Motor neuron (in vitro differentiated cells): Measurements from ENCODE around the gene TRAF6. TPM values are rescaled to one million over a fixed set of nuclear protein-coding genes. Genes with fewer than 3 reads are reported as not detected.

ENCODE experiments used
- ATAC-seq, 8 experiments: fragments of 200-7000 bp; cut with Tn5 transposase; replicated peaks in 6 of 8; 2 replicates each; pipeline ENCODE4 v1.8.0; 2021; ENCODE audit warnings: mild to moderate bottlenecking in 8 of 8, moderate library complexity in 8 of 8
- H3K27ac ChIP-seq, 2 donors: fragments of 250-450 bp; sonication (Bioruptor Pico); 2 replicates each; pipeline ENCODE4 v1.9.0; 2021; ENCODE audit warnings: antibody characterized with exemption in 2 of 2, mild to moderate bottlenecking in 2 of 2, moderate library complexity in 1 of 2
- H3K4me1 ChIP-seq, 2 donors: fragments of 250-450 bp; sonication (Bioruptor Pico); replicated peaks in 1 of 2; 2 replicates each; pipeline ENCODE4 v1.6.1; 2021; ENCODE audit warnings: antibody characterized with exemption in 2 of 2, mild to moderate bottlenecking in 2 of 2, moderate library complexity in 1 of 2
- H3K4me3 ChIP-seq, 5 donors: fragments of 250-450 bp; sonication (Bioruptor Pico); 2 replicates each; pipeline ENCODE4 v1.9.0; 2021; ENCODE audit warnings: antibody characterized with exemption in 5 of 5, mild to moderate bottlenecking in 5 of 5, moderate library complexity in 4 of 5
- WGBS, 10 experiments: fragments of 450-650 bp; shearing (Covaris generic); methylation state at CpG; one replicate each; pipeline ENCODE4 v1.0.0; 2022; 5-methylcytosine and 5-hydroxymethylcytosine counted together
- in situ Hi-C, 9 experiments: fragments of 400-800 bp; cut with MboI; loops; one replicate each; pipeline ENCODE4 v1.15.0; 2021; ENCODE audit warnings: low sequenced_read_pairs in 9 of 9, low pct_unique_long_range_greater_than_20kb in 2 of 9; ENCODE audit not compliant: unreplicated experiment in 9 of 9
- total RNA-seq, 8 experiments: library from RNA; unstranded; fragments of 300-600 nt; gene quantifications; 2 replicates each; pipeline versions ENCODE4 v1.2.3 to v1.2.4, GENCODE V29; 2022

The TRAF6 gene
- total RNA-seq, 8 experiments from 2014 or later, result 5.8 to 14.7 (median 8.9) TPM

- H3K4me1 ChIP-seq, result peaks cover 3 to 4% of the 10 kb centered on the region in 2 donors
- in situ Hi-C loops, result no loop called here
- 83 to 100% (median 100%) methylated on average over 1 to 3 of the region's 3 CpGs; no CpG with 5 or more reads in 2 of the 10 experiments for WGBS, 10 experiments
- H3K27ac ChIP-seq, result no peak overlapping the region
- no peak overlapping the region for H3K4me3 ChIP-seq
- ATAC-seq, result no peak
Observed at GRCh38 chr11:36437413-36437812, 72.7 kb downstream of the TRAF6 start.

Other genes starting within 250 kb of the TRAF6 start
- gene COMMD9, start 220.8 kb downstream of the TRAF6 start, total RNA-seq, result 10 to 100 TPM; 26.4 to 66.8 (median 43.7) TPM
- gene PRR5L, start 214.0 kb downstream of the TRAF6 start, total RNA-seq, result 10 to 100 TPM in 2 of 8 experiments, 1 to 10 TPM in 5, under 1 TPM in 1; 0.63 to 21.8 (median 4.2) TPM
- gene RAG1, start 57.7 kb upstream of the TRAF6 start, total RNA-seq, result under 1 TPM in 7 of 8 experiments, not detected in 1; 0.16 to 0.87 (median 0.24) TPM
- 10 to 100 TPM; 27.3 to 65.5 (median 54.0) TPM for gene IFTAP, start 84.2 kb upstream of the TRAF6 start, total RNA-seq
- gene RAG2, start 88.0 kb upstream of the TRAF6 start, total RNA-seq, result 1 to 10 TPM in 7 of 8 experiments, not detected in 1; 1.0 to 2.3 (median 1.3) TPM